Loucy (cell line): ENCODE measurements around the gene TNFRSF25.

ENCODE experiments used
- H2AFZ ChIP-seq: fragments of 200-600 bp; sonication (generic); 2 replicates; pipeline ENCODE4 v1.6.0; 2016; ENCODE audit warnings: antibody characterized with exemption, mild to moderate bottlenecking, low read length, moderate library complexity
- H3F3A ChIP-seq: fragments of 200-600 bp; 2 replicates; pipeline ENCODE4 v1.6.0; 2016; ENCODE audit warnings: antibody characterized with exemption, low read depth, mild to moderate bottlenecking
- H3K27me3 ChIP-seq: fragments of 200-600 bp; sonication (generic); 2 replicates; pipeline ENCODE4 v1.6.1; 2014; ENCODE audit warnings: low read length, mild to moderate bottlenecking; ENCODE audit not compliant: insufficient read depth, poor library complexity, severe bottlenecking
- H3K36me3 ChIP-seq: fragments of 200-600 bp; sonication (generic); 2 replicates; pipeline ENCODE4 v1.6.1; 2016; ENCODE audit warnings: low read length; ENCODE audit not compliant: insufficient read depth
- H3K4me1 ChIP-seq: fragments of 200-600 bp; sonication (generic); 2 replicates; pipeline ENCODE4 v1.5.1; 2014; ENCODE audit warnings: low read length, mild to moderate bottlenecking; ENCODE audit not compliant: insufficient read depth, poor library complexity, severe bottlenecking
- H3K4me2 ChIP-seq: fragments of 200-600 bp; sonication (generic); 2 replicates; pipeline ENCODE4 v1.6.0; 2014; ENCODE audit warnings: antibody characterized with exemption, low read length, low read depth, mild to moderate bottlenecking; ENCODE audit not compliant: poor library complexity, severe bottlenecking
- H3K4me3 ChIP-seq: fragments of 200-600 bp; sonication (generic); 2 replicates; pipeline ENCODE4 v1.5.1; 2014; ENCODE audit warnings: low read length, mild to moderate bottlenecking, mixed read lengths; ENCODE audit not compliant: poor library complexity, severe bottlenecking
- H3K79me2 ChIP-seq: fragments of 200-600 bp; sonication (generic); 2 replicates; pipeline ENCODE4 v1.6.1; 2014; ENCODE audit warnings: low read length; ENCODE audit not compliant: insufficient read depth
- H3K9ac ChIP-seq: fragments of 200-600 bp; sonication (generic); 2 replicates; pipeline ENCODE4 v1.6.0; 2014; ENCODE audit warnings: mild to moderate bottlenecking, low read depth, low read length, moderate library complexity; ENCODE audit not compliant: poor library complexity, severe bottlenecking
- H3K9me2 ChIP-seq: fragments of 200-600 bp; sonication (generic); replicated peaks from 2 replicates; pipeline ENCODE4 v1.6.1; 2016; ENCODE audit warnings: low read depth, low read length, mixed read lengths
- H3K9me3 ChIP-seq: fragments of 200-600 bp; sonication (generic); 2 replicates; pipeline ENCODE4 v1.6.1; 2014; ENCODE audit warnings: mild to moderate bottlenecking, antibody characterized with exemption, low read length, low read depth; ENCODE audit not compliant: insufficient read depth
- H4K20me1 ChIP-seq: fragments of 200-600 bp; sonication (generic); 2 replicates; pipeline ENCODE4 v1.6.0; 2014; ENCODE audit warnings: antibody characterized with exemption, low read length, mild to moderate bottlenecking; ENCODE audit not compliant: insufficient read depth, poor library complexity, severe bottlenecking
- CTCF ChIP-seq: fragments of 200-600 bp; sonication (generic); conservative IDR thresholded peaks from 2 replicates; pipeline ENCODE4 v1.5.1; 2014; ENCODE audit warnings: mild to moderate bottlenecking, antibody characterized with exemption, low read length
- EZH2phosphoT487 ChIP-seq: fragments of 200-600 bp; IDR thresholded peaks from 2 replicates; pipeline ENCODE4 v1.6.1; 2018; ENCODE audit warnings: antibody characterized with exemption, mild to moderate bottlenecking, moderate library complexity, borderline replicate concordance

TNFRSF25 gene

GRCh38 chr1:6508816-6509189, 42.8 kb upstream of the TNFRSF25 start:
- no peak overlapping the region for H3K9ac ChIP-seq
- TF ChIP-seq CTCF (no peak), EZH2phosphoT487 (no peak)
- H4K20me1 ChIP-seq: no peaks in the 10 kb centered on the region
- H3K27me3 ChIP-seq: no peaks in the 10 kb centered on the region
- H3K9me2 ChIP-seq: no peaks in the 10 kb centered on the region
- H3K4me3 ChIP-seq: no peak overlapping the region
- H3K4me2 ChIP-seq: no peak overlapping the region
- no peaks in the 10 kb centered on the region for H3K4me1 ChIP-seq
- no peaks in the 10 kb centered on the region for H3K79me2 ChIP-seq
- no peaks in the 10 kb centered on the region for H3K9me3 ChIP-seq
- H3F3A ChIP-seq: no peaks in the 10 kb centered on the region
- H3K36me3 ChIP-seq: no peaks in the 10 kb centered on the region
- H2AFZ ChIP-seq: no peak overlapping the region

GRCh38 chr1:6508154-6508815, 42.3 kb upstream of the TNFRSF25 start:
- Histone ChIP-seq H3K9me2 (no peaks in the 10 kb centered on the region), H2AFZ (no peak overlapping the region), H3K4me1 (no peaks in the 10 kb centered on the region), H3K4me3 (no peak overlapping the region), H3K79me2 (no peaks in the 10 kb centered on the region), H3K36me3 (no peaks in the 10 kb centered on the region), H3K4me2 (no peak overlapping the region), H3F3A (no peaks in the 10 kb centered on the region), H3K9me3 (no peaks in the 10 kb centered on the region), H3K9ac (no peak overlapping the region), H4K20me1 (no peaks in the 10 kb centered on the region), H3K27me3 (no peaks in the 10 kb centered on the region)
- TF ChIP-seq EZH2phosphoT487 (no peak), CTCF (no peak)

GRCh38 chr1:6507461-6507911, 41.5 kb upstream of the TNFRSF25 start:
- H3K4me2 ChIP-seq: no peak overlapping the region

More at GRCh38 chr1:6507461-6507911, 41.5 kb upstream of the TNFRSF25 start:
- H3K9ac ChIP-seq: no peak overlapping the region
- TF ChIP-seq CTCF (no peak), EZH2phosphoT487 (no peak)
- H2AFZ ChIP-seq: no peak overlapping the region
- H3K4me1 ChIP-seq: no peaks in the 10 kb centered on the region
- no peaks in the 10 kb centered on the region for H3K79me2 ChIP-seq
- H3F3A ChIP-seq: no peaks in the 10 kb centered on the region
- no peaks in the 10 kb centered on the region for H3K9me2 ChIP-seq
- no peaks in the 10 kb centered on the region for H4K20me1 ChIP-seq
- no peaks in the 10 kb centered on the region for H3K36me3 ChIP-seq
- no peaks in the 10 kb centered on the region for H3K27me3 ChIP-seq
- no peaks in the 10 kb centered on the region for H3K9me3 ChIP-seq
- H3K4me3 ChIP-seq: no peak overlapping the region
